CD4-positive, alpha-beta memory T cell (primary cell): ENCODE results near the gene DAP. TPM values are rescaled to one million over a fixed set of nuclear protein-coding genes. Genes with fewer than 3 reads are reported as not detected.

Experiments
- CTCF ChIA-PET: fragments of 350-600 bp; sonication (Branson Sonifier 250); formaldehyde crosslinking; loops from one replicate; lab custom pipeline; 2021; ENCODE audit warnings: inconsistent platforms; ENCODE audit not compliant: partially characterized antibody; lab: Charles Lee
- POLR2A ChIA-PET: fragments of 350-600 bp; sonication (Branson Sonifier 250); formaldehyde crosslinking; loops from one replicate; lab custom pipeline; 2021; ENCODE audit not compliant: partially characterized antibody; lab: Charles Lee
- DNase-seq, 5 donors: peaks; one replicate each; pipeline versions ENCODE4 v3.0.0 to v3.0.0-alpha.2; 2020 to 2022; ENCODE audit warnings: mixed read lengths in 1 of 5
- H3K27ac ChIP-seq: one replicate; pipeline ENCODE4 v1.7.0; 2013; ENCODE audit warnings: low read depth, low read length
- H3K27me3 ChIP-seq: 2 replicates; pipeline ENCODE4 v1.7.0; 2013; ENCODE audit warnings: mild to moderate bottlenecking, low read length, moderate library complexity; ENCODE audit not compliant: insufficient read depth
- H3K36me3 ChIP-seq: 2 replicates; pipeline ENCODE4 v1.7.0; 2013; ENCODE audit warnings: mild to moderate bottlenecking, low read length, moderate library complexity; ENCODE audit not compliant: insufficient read depth
- H3K4me1 ChIP-seq: 2 replicates; pipeline ENCODE4 v1.7.0; 2013; ENCODE audit warnings: mild to moderate bottlenecking, low read length, moderate library complexity; ENCODE audit not compliant: insufficient read depth
- H3K4me3 ChIP-seq, 2 donors: one replicate each; pipeline ENCODE4 v1.7.0; 2013; ENCODE audit warnings: low read length in 2 of 2, mild to moderate bottlenecking in 1 of 2
- H3K9me3 ChIP-seq, 2 donors: one replicate each; pipeline ENCODE4 v1.7.0; 2013; ENCODE audit warnings: low read length in 2 of 2, control low read depth in 1 of 2; ENCODE audit not compliant: control insufficient read depth in 1 of 2
- H3K27ac Mint-ChIP-seq, 7 donors: one replicate each; pipeline ENCODE4 v1.8.0; 2020 to 2021; ENCODE audit warnings: mixed read lengths in 7 of 7, mild to moderate bottlenecking in 6 of 7, inconsistent platforms in 3 of 7, moderate library complexity in 3 of 7
- H3K27me3 Mint-ChIP-seq, 2 donors: one replicate each; pipeline ENCODE4 v1.8.0; 2020 to 2021; ENCODE audit warnings: mixed read lengths in 2 of 2
- H3K36me3 Mint-ChIP-seq, 2 donors: one replicate each; pipeline ENCODE4 v1.8.0; 2020 to 2021; ENCODE audit warnings: mixed read lengths in 2 of 2, inconsistent platforms in 1 of 2, mild to moderate bottlenecking in 1 of 2
- H3K4me1 Mint-ChIP-seq, 4 donors: one replicate each; pipeline ENCODE4 v1.8.0; 2020 to 2021; ENCODE audit warnings: mixed read lengths in 4 of 4, mild to moderate bottlenecking in 1 of 4
- H3K4me3 Mint-ChIP-seq, 8 donors: one replicate each; pipeline ENCODE4 v1.8.0; 2020 to 2021; ENCODE audit warnings: mixed read lengths in 8 of 8, mild to moderate bottlenecking in 7 of 8, moderate library complexity in 6 of 8, inconsistent platforms in 3 of 8
- H3K9me3 Mint-ChIP-seq, 8 donors: one replicate each; pipeline ENCODE4 v1.8.0; 2020 to 2021; ENCODE audit warnings: mixed read lengths in 8 of 8, mild to moderate bottlenecking in 5 of 8, inconsistent platforms in 3 of 8, moderate library complexity in 1 of 8
- intact Hi-C: fragments of 100-400 bp; cut with micrococcal nuclease; formaldehyde crosslinking; loops from one replicate; pipeline ENCODE4 v1.15.1; 2023
- polyA plus RNA-seq, 2 donors: library from polyadenylated mRNA; unstranded; fragments of 300-500 nt; fragmentation: Illumina TruSeq; gene quantifications; one replicate each; pipeline ENCODE4 v1.2.3, GENCODE V29; 2021
- total RNA-seq, 2 experiments: library from RNA; stranded (reverse); gene quantifications; one replicate each; pipeline ENCODE4 v1.2.3, GENCODE V29; 2021

The DAP gene
- total and polyA plus RNA-seq, 4 experiments from 2014 or later, result 39.0 to 88.1 (median 39.4) TPM

DNA sequence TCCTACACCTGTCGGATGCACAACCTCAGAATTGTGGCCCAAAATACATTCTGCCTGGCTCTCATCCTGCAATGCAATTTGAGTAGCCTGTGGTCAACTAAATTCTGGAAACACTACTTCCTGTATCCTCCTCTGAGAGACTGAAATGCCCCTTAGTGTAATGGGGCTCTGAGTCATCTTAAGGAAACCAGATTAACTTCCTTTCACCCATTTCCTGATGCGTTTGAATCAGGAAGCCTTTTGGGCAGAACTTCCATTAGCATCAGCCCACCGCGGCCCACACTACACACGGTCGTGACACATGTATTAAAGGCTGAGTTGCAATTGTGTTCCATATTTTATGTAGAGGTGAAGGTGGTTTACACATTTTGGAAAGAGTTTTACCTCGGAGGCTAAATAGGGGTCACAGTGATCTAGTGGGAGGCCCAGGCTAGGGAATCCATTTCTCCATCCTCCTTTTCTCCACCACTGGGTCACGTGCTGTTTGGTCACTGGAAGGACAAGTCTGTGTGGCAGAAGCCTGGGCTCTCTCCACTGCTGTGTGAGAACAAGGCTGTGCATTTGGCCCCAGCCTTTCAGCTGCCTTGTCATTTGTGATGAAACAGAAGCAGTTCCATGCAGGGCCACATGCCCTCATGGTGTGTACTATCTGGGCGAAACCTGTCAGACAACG, 55.9 kb downstream of the DAP start:
- Histone ChIP-seq H3K27ac (no peak overlapping the region), H3K36me3 (no peaks in the 10 kb centered on the region), H3K9me3 (no peaks in the 10 kb centered on the region), H3K4me3 (no peak overlapping the region), H3K27me3 (no peaks in the 10 kb centered on the region), H3K4me1 (peaks cover 26% of the 10 kb centered on the region)
- peaks cover 2 to 10% of the 10 kb centered on the region in 2 donors for H3K36me3 Mint-ChIP-seq
- intact Hi-C loops, result no loop called here
- ChIA-PET CTCF (no interaction called here), POLR2A (no interaction called here)
- no peaks in the 10 kb centered on the region for H3K9me3 Mint-ChIP-seq
- DNase-seq, result peak in 1 of 5 donors; percentile 50
- H3K4me3 Mint-ChIP-seq, result peak overlapping the region in 4 of 8 donors; percentile 0 to 70 (median 38)
- no peaks in the 10 kb centered on the region for H3K27me3 Mint-ChIP-seq
- H3K27ac Mint-ChIP-seq, result peak overlapping the region; percentile 62 to 88 (median 81)
- peaks cover 30 to 41% (median 37%) of the 10 kb centered on the region in 4 donors for H3K4me1 Mint-ChIP-seq

DNA sequence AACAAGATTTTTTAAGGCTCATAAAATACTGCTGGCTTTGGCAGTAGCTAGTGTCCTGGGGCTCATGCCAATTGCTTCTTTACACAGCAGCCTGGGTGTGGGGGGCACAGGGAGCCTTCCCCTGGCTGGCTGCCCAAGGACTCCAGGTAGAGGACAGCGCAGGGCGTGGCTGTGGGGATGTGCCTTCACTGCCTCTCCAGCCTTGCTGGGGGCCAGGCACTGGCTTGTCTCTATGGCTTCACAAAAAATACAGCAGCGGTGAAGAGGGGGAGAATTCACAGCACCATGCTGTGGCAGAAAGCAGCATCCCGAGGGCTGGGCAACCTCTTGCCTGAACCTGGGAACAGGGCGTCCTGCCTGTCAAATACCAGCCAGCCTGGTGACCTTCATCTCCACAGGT, 57.4 kb downstream of the DAP start:
- Mint-ChIP-seq H3K9me3 (no peaks in the 10 kb centered on the region), H3K4me3 (no peak overlapping the region), H3K27me3 (no peaks in the 10 kb centered on the region), H3K4me1 (peaks cover 30 to 51% (median 40%) of the 10 kb centered on the region in 4 donors), H3K27ac (peak overlapping the region in 2 of 7 donors; percentile 17 to 42), H3K36me3 (peaks cover 0 to 10% of the 10 kb centered on the region in 2 donors)
- Histone ChIP-seq H3K36me3 (no peaks in the 10 kb centered on the region), H3K27me3 (no peaks in the 10 kb centered on the region), H3K4me1 (peaks cover 26% of the 10 kb centered on the region), H3K9me3 (no peaks in the 10 kb centered on the region), H3K27ac (no peak overlapping the region), H3K4me3 (no peak overlapping the region)
- POLR2A ChIA-PET, result no interaction called here
- intact Hi-C loops, result no loop called here
- no peak for DNase-seq
- CTCF ChIA-PET, result interaction anchor here (2.1 kb wide), 1 partner anchor 10 kb away, joined by 9 read pairs; no protein-coding TSS in a partner anchor

DNA sequence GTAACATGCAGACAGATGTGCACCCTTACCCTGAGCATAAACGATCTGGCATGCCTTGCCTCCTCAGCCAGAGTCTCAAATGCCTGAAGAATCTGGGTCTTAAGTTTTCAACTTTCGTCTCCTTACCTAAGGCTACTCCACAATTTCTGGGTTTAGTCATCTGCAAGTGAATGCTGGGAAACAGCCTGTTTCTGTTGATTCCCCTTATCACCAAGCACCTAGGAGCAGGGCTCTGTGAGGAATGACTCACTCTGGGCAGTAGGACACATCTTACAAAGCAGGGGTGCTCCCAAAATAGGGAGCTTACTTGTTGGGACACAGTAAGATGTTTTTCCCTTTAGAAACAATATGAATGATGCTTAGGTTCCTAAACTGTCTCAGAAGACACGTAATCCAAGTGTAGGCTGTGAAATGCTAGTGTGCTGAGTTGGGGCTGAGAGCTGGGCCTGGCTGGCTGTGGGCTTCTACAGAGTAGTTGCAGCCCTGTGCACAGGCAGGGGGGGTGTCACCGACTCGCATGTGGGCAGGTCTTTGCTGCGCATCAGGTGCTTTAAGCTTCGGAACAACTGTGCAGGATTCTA, 58.0 kb downstream of the DAP start:
- intact Hi-C loops, result no loop called here
- Mint-ChIP-seq H3K36me3 (peaks cover 0 to 10% of the 10 kb centered on the region in 2 donors), H3K27ac (peak overlapping the region in 3 of 7 donors; percentile 17 to 42 (median 29)), H3K27me3 (no peaks in the 10 kb centered on the region), H3K4me1 (peaks cover 28 to 48% (median 39%) of the 10 kb centered on the region in 4 donors), H3K9me3 (no peaks in the 10 kb centered on the region), H3K4me3 (no peak overlapping the region)
- H3K27me3 ChIP-seq, result no peaks in the 10 kb centered on the region
- no peaks in the 10 kb centered on the region for H3K36me3 ChIP-seq
- no peak overlapping the region for H3K27ac ChIP-seq
- no peak overlapping the region for H3K4me3 ChIP-seq
- ChIA-PET POLR2A (interaction anchor here (1.1 kb wide), 1 partner anchor 58 kb away, joined by 3 read pairs; the partner anchor contains the start of gene DAP), CTCF (interaction anchor here (1.5 to 2.1 kb wide), 4 partner anchors 9 to 249 kb away, joined by 4 to 9 read pairs (median 4); no protein-coding TSS in a partner anchor)
- H3K9me3 ChIP-seq, result no peaks in the 10 kb centered on the region
- peaks cover 26% of the 10 kb centered on the region for H3K4me1 ChIP-seq
- no peak for DNase-seq

DNA sequence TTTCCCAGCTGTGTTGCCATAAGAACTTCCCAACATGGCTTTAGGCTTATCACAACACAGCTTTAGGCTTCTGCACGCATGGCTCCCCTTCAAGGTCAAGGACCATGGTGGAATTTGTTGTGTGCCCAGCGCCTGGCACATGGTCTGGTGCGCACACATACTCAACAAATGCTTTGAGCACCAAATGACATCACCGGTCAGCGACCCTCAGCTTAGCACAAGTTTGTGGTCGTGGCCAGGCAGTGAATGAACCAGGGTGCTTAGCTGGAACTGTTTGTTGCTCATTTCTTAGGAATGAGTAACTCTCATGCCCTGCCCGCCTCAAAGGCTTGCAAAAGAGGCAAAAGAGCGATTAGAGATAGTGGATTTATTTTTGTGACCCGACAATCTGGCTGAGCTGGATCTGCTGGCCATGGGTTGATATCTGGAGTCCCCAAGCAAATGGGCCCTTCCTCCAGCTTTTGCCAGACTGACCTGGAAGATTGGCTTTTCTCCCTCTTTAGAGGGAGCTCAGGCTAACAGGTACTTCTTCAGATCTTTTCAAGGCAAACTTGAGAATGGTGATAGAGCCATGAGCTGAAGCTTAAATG, 58.9 kb downstream of the DAP start:
- Histone ChIP-seq H3K9me3 (no peaks in the 10 kb centered on the region), H3K36me3 (no peaks in the 10 kb centered on the region), H3K4me1 (peaks cover 26% of the 10 kb centered on the region), H3K27ac (no peak overlapping the region), H3K4me3 (no peak overlapping the region), H3K27me3 (no peaks in the 10 kb centered on the region)
- DNase-seq, result no peak
- ChIA-PET POLR2A (interaction anchor here (0.6 to 1.1 kb wide), 2 partner anchors 59 to 184 kb away, joined by 3 read pairs; partner anchors contain the start of gene DAP), CTCF (interaction anchor here (1.5 to 2.1 kb wide), 4 partner anchors 8 to 248 kb away, joined by 4 to 9 read pairs (median 4); no protein-coding TSS in a partner anchor)
- peaks cover 0 to 10% of the 10 kb centered on the region in 2 donors for H3K36me3 Mint-ChIP-seq
- peaks cover 29 to 44% (median 36%) of the 10 kb centered on the region in 4 donors for H3K4me1 Mint-ChIP-seq
- H3K27me3 Mint-ChIP-seq, result no peaks in the 10 kb centered on the region
- H3K27ac Mint-ChIP-seq, result peak overlapping the region in 4 of 7 donors; percentile 11 to 86 (median 58)
- no peaks in the 10 kb centered on the region for H3K9me3 Mint-ChIP-seq
- intact Hi-C loops, result no loop called here
- no peak overlapping the region for H3K4me3 Mint-ChIP-seq

DNA sequence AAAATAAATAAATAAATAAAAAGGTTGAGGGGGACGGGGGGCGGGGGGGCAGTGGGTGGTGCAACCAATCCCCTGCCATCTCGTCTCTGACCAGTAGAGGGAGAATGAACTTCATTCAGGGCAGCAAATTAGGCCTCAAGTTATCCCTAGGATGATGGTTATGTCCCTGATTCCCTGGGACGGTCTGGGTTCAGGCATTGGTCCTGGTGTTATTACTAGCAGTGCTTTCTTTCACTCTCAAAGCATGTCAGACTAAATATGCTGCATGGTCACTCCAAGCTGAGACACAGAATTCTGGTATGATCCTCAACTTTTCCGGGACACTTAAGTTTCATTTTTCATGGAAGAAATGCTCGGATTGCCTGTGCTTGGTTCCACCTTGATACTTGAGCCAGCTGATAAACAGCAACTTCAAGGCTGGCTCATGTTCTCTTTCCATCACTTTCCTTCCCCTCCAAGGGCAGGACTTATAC, 59.4 kb downstream of the DAP start:
- H3K36me3 ChIP-seq, result no peaks in the 10 kb centered on the region
- intact Hi-C loops, result no loop called here
- Mint-ChIP-seq H3K27me3 (no peaks in the 10 kb centered on the region), H3K9me3 (no peaks in the 10 kb centered on the region), H3K27ac (peak overlapping the region in 1 of 7 donors; percentile 56), H3K36me3 (peaks cover 0 to 10% of the 10 kb centered on the region in 2 donors), H3K4me3 (no peak overlapping the region), H3K4me1 (peaks cover 30 to 43% (median 37%) of the 10 kb centered on the region in 4 donors)
- no peak overlapping the region for H3K27ac ChIP-seq
- DNase-seq, result peak in 3 of 5 donors; percentile 11 to 14 (median 14)
- H3K4me3 ChIP-seq, result no peak overlapping the region
- peaks cover 26% of the 10 kb centered on the region for H3K4me1 ChIP-seq
- ChIA-PET POLR2A (interaction anchor here (0.6 kb wide), 1 partner anchor 184 kb away, joined by 3 read pairs; no protein-coding TSS in a partner anchor), CTCF (interaction anchor here (1.5 to 2.1 kb wide), 4 partner anchors 8 to 248 kb away, joined by 4 to 9 read pairs (median 4); no protein-coding TSS in a partner anchor)
- no peaks in the 10 kb centered on the region for H3K27me3 ChIP-seq
- H3K9me3 ChIP-seq, result no peaks in the 10 kb centered on the region

DNA sequence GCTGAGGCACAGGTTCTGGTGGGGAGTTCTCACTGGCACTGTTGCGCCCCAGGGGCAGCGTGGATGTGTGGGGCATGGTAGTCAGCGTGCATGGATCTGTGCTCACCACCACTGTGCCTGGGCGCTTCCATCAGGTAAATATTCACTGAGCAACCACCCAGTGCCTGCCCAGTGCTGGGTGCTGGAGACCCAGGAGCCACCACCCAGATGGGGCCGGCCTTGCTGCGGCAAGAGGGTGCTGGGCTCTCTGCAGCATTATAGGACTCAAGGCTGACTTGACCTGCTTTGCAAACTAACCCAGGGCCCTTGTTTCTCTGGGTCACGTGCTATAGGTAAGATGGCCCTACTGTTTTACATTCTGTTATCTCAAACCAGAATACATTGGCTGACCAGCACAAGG, 60.5 kb downstream of the DAP start:
- H3K4me3 ChIP-seq, result no peak overlapping the region
- CTCF ChIA-PET, result interaction anchor here (1.4 kb wide), 1 partner anchor 417 kb away, joined by 3 read pairs; no protein-coding TSS in a partner anchor

More for the DNA sequence above, 60.5 kb downstream of the DAP start:
- H3K27ac Mint-ChIP-seq, result peak overlapping the region in 1 of 7 donors; percentile 52
- peaks cover 24 to 41% (median 36%) of the 10 kb centered on the region in 4 donors for H3K4me1 Mint-ChIP-seq
- Histone ChIP-seq H3K36me3 (no peaks in the 10 kb centered on the region), H3K9me3 (no peaks in the 10 kb centered on the region), H3K27ac (no peak overlapping the region), H3K27me3 (no peaks in the 10 kb centered on the region), H3K4me1 (peaks cover 19% of the 10 kb centered on the region)
- no peaks in the 10 kb centered on the region for H3K27me3 Mint-ChIP-seq
- POLR2A ChIA-PET, result no interaction called here
- intact Hi-C loops, result no loop called here
- DNase-seq, result no peak
- no peaks in the 10 kb centered on the region for H3K9me3 Mint-ChIP-seq
- H3K36me3 Mint-ChIP-seq, result peaks cover 0 to 10% of the 10 kb centered on the region in 2 donors
- no peak overlapping the region for H3K4me3 Mint-ChIP-seq
